Panc1 (cell line): ENCODE data around the gene RHOT2. TPM values are rescaled to one million over a fixed set of nuclear protein-coding genes. Genes with fewer than 3 reads are reported as not detected.

Experiments
- ATAC-seq: fragments of 200-7000 bp; cut with Tn5 transposase; 2 replicates; pipeline ENCODE4 v1.9.1; 2020; ENCODE audit warnings: mild to moderate bottlenecking, moderate library complexity
- BruUV-seq: library from RNA; stranded (reverse); fragments of 400-500 nt; replicated peaks from 2 replicates; lab custom pipeline; 2021; lab: Mats Ljungman, UMichigan
- CTCF ChIA-PET: fragments of 300-600 bp; sonication (Branson Sonifier 250); formaldehyde crosslinking; loops from one replicate; lab custom pipeline; 2022; ENCODE audit warnings: antibody characterized with exemption; lab: Charles Lee
- POLR2A ChIA-PET: fragments of 300-600 bp; sonication (Branson Sonifier 250); formaldehyde crosslinking; loops from one replicate; lab custom pipeline; 2022; ENCODE audit warnings: antibody characterized with exemption; lab: Charles Lee
- DNase-seq: peaks from one replicate; pipeline ENCODE4 v3.0.0-alpha.2; 2010; ENCODE audit warnings: low read depth, low spot score
- H3K27ac ChIP-seq: 2 replicates; pipeline ENCODE4 v1.5.1; 2011; ENCODE audit warnings: mild to moderate bottlenecking, low read length, inconsistent platforms
- H3K27me3 ChIP-seq: fragments of 200-500 bp; sonication (Bioruptor generic); 2 replicates; pipeline ENCODE4 v1.6.0; 2014; ENCODE audit warnings: low read length, inconsistent platforms; ENCODE audit not compliant: control insufficient read depth, insufficient read depth
- H3K36me3 ChIP-seq: fragments of 200-500 bp; sonication (Bioruptor generic); 2 replicates; pipeline ENCODE4 v1.5.1; 2014; ENCODE audit warnings: inconsistent platforms, mild to moderate bottlenecking, low read length, moderate library complexity; ENCODE audit not compliant: control insufficient read depth, insufficient read depth
- H3K4me1 ChIP-seq: 2 replicates; pipeline ENCODE4 v1.5.1; 2011; ENCODE audit warnings: inconsistent platforms, mild to moderate bottlenecking, low read length, moderate library complexity; ENCODE audit not compliant: control insufficient read depth, insufficient read depth
- H3K4me3 ChIP-seq, 2 experiments: 2 replicates each; pipeline ENCODE4 v1.5.1; 2011 to 2012; ENCODE audit warnings: low read depth in 2 of 2, low read length in 2 of 2, mild to moderate bottlenecking in 2 of 2, inconsistent platforms in 1 of 2, moderate library complexity in 1 of 2
- H3K9me3 ChIP-seq: fragments of 200-500 bp; sonication (Bioruptor generic); 2 replicates; pipeline ENCODE4 v1.5.1; 2014; ENCODE audit warnings: low read depth, mild to moderate bottlenecking, inconsistent platforms, low read length, moderate library complexity; ENCODE audit not compliant: control insufficient read depth, insufficient read depth
- CTCF ChIP-seq: fragments of 450-650 bp; IDR thresholded peaks from 2 replicates; pipeline ENCODE4 v1.5.1; 2017; ENCODE audit warnings: mild to moderate bottlenecking
- POLR2AphosphoS5 ChIP-seq: IDR thresholded peaks from 2 replicates; pipeline ENCODE4 v1.6.1; 2012; ENCODE audit warnings: mild to moderate bottlenecking, low read depth, low read length, moderate library complexity
- REST ChIP-seq, 2 experiments: IDR thresholded peaks; 2 replicates each; pipeline ENCODE4 v1.6.1; 2011 to 2012; ENCODE audit warnings: low read depth in 2 of 2, control low read depth in 1 of 2, low read length in 1 of 2, mild to moderate bottlenecking in 1 of 2, moderate library complexity in 1 of 2; ENCODE audit not compliant: insufficient read depth in 1 of 2
- SIN3A ChIP-seq: IDR thresholded peaks from 2 replicates; pipeline ENCODE4 v1.6.1; 2012; ENCODE audit warnings: low read depth, mild to moderate bottlenecking, low read length, moderate library complexity, borderline replicate concordance; ENCODE audit not compliant: insufficient read depth
- TCF7L2 ChIP-seq: IDR thresholded peaks from 2 replicates; pipeline ENCODE4 v1.6.1; 2011; ENCODE audit warnings: mild to moderate bottlenecking, low read depth, low read length, inconsistent platforms
- in situ Hi-C: cut with HindIII; loops from 2 replicates; pipeline ENCODE4 v1.10.0; 2016; ENCODE audit warnings: low sequenced_read_pairs, low pct_unique_long_range_greater_than_20kb
- intact Hi-C: fragments of 100-400 bp; cut with micrococcal nuclease; formaldehyde crosslinking; loops from one replicate; pipeline ENCODE4 v1.10.0; 2022; ENCODE audit not compliant: unreplicated experiment
- total RNA-seq: library from RNA; stranded (reverse); gene quantifications from one replicate; pipeline ENCODE4 v1.2.1, GENCODE V29; 2021; ENCODE audit not compliant: unreplicated experiment

RHOT2 gene
- total RNA-seq, 1 experiment from 2014 or later, result 195 TPM

- in situ Hi-C loops (no loop called here), intact Hi-C loops (no loop called here)
- ChIA-PET CTCF (no interaction called here), POLR2A (no interaction called here)
- no peak overlapping the region for H3K4me3 ChIP-seq
- no TSS peak for BruUV-seq
- H3K36me3 ChIP-seq, result no peaks in the 10 kb centered on the region
- no peaks in the 10 kb centered on the region for H3K9me3 ChIP-seq
- ATAC-seq (no peak), DNase-seq (no peak)
- peaks cover 47% of the 10 kb centered on the region for H3K4me1 ChIP-seq
- no peaks in the 10 kb centered on the region for H3K27me3 ChIP-seq
- no peak for TF ChIP-seq REST (IDR thresholded peaks at IDR 0.05; ENCODE audit: insufficient read depth in 1 of 2, low read depth in 2 of 2, low read length in 1 of 2)
- TF ChIP-seq SIN3A, result no peak
- TF ChIP-seq POLR2AphosphoS5, result no peak
- TF ChIP-seq CTCF, result no peak
- TF ChIP-seq TCF7L2, result no peak
- peak overlapping the region; percentile 49 for H3K27ac ChIP-seq
Observed at GRCh38 chr16:647173-647902, 20.6 kb upstream of the RHOT2 start.

- peak overlapping the region; percentile 56 for H3K4me3 ChIP-seq
- H3K27ac ChIP-seq, result peak overlapping the region; percentile 78
- DNase-seq (no peak), ATAC-seq (peak; percentile 7; the same call in 1 of the 2 replicates)
- TF ChIP-seq POLR2AphosphoS5 (no peak), CTCF (peak; percentile 84; the same call in 1 of the 2 replicates), SIN3A (no peak), TCF7L2 (no peak), REST (IDR thresholded peaks at IDR 0.05; ENCODE audit: insufficient read depth in 1 of 2, low read depth in 2 of 2, low read length in 1 of 2) (no peak)
- ChIA-PET POLR2A (interaction anchor here (0.6 kb wide), 1 partner anchor 244 kb away, joined by 3 read pairs; no protein-coding TSS in a partner anchor), CTCF (no interaction called here)
- intact Hi-C loops, result no loop called here
- no peaks in the 10 kb centered on the region for H3K36me3 ChIP-seq
- no peaks in the 10 kb centered on the region for H3K9me3 ChIP-seq
- in situ Hi-C loops, result no loop called here
- no peaks in the 10 kb centered on the region for H3K27me3 ChIP-seq
- TSS peak; percentile 23 for BruUV-seq
- H3K4me1 ChIP-seq, result peaks cover 42% of the 10 kb centered on the region
Observed at GRCh38 chr16:648071-648780, 19.7 kb upstream of the RHOT2 start.
